Liver (tissue), 9 donors: ENCODE data around the gene LIM2. TPM values are rescaled to one million over a fixed set of nuclear protein-coding genes. Genes with fewer than 3 reads are reported as not detected.
"Not testable (repeated sequence)": the region's sequence is repeated elsewhere in the genome, so short reads cannot be mapped to it uniquely, and the experiment has no call there.

Experiments used
- DNase-seq: peaks from one replicate; pipeline ENCODE4 v3.0.0-alpha.2; 2017; ENCODE audit warnings: low spot score
- H3K27ac ChIP-seq, 2 donors: one replicate each; pipeline ENCODE4 v1.7.0; 2013; ENCODE audit warnings: inconsistent platforms in 2 of 2, low read length in 2 of 2, control low read depth in 1 of 2, low read depth in 1 of 2, mild to moderate bottlenecking in 1 of 2
- H3K27me3 ChIP-seq, 4 donors: one replicate each; pipeline versions ENCODE4 v1.6.1 to v1.7.0; 2013; ENCODE audit warnings: low read length in 3 of 4, inconsistent platforms in 1 of 4, mild to moderate bottlenecking in 1 of 4, moderate library complexity in 1 of 4; ENCODE audit not compliant: control insufficient read depth in 4 of 4, insufficient read depth in 4 of 4
- H3K36me3 ChIP-seq, 4 donors: one replicate each; pipeline versions ENCODE4 v1.6.1 to v1.7.0; 2013; ENCODE audit warnings: low read length in 3 of 4, mild to moderate bottlenecking in 3 of 4, low read depth in 1 of 4, moderate library complexity in 1 of 4; ENCODE audit not compliant: control insufficient read depth in 4 of 4, insufficient read depth in 3 of 4
- H3K4me1 ChIP-seq, 4 donors: one replicate each; pipeline versions ENCODE4 v1.6.1 to v1.7.0; 2013; ENCODE audit warnings: low read length in 3 of 4, mild to moderate bottlenecking in 3 of 4, moderate library complexity in 1 of 4; ENCODE audit not compliant: control insufficient read depth in 4 of 4, insufficient read depth in 4 of 4
- H3K4me3 ChIP-seq, 3 donors: one replicate each; pipeline versions ENCODE4 v1.6.1 to v1.7.0; 2013; ENCODE audit warnings: low read length in 3 of 3, control low read depth in 1 of 3, low read depth in 1 of 3, mild to moderate bottlenecking in 1 of 3
- H3K9ac ChIP-seq, 2 donors: one replicate each; pipeline ENCODE4 v1.7.0; 2013; ENCODE audit warnings: low read length in 2 of 2, mild to moderate bottlenecking in 2 of 2, moderate library complexity in 2 of 2, control low read depth in 1 of 2, low read depth in 1 of 2
- H3K9me3 ChIP-seq, 4 donors: one replicate each; pipeline versions ENCODE4 v1.6.1 to v1.7.0; 2013; ENCODE audit warnings: low read length in 3 of 4; ENCODE audit not compliant: control insufficient read depth in 4 of 4
- CTCF ChIP-seq: fragments of 150-350 bp; IDR thresholded peaks from 2 replicates; pipeline ENCODE4 v1.5.1; 2017; ENCODE audit warnings: improper control_type of control experiment, low read depth, low read length; ENCODE audit not compliant: missing input control
- EGR1 ChIP-seq, 2 donors: IDR thresholded peaks; 2 replicates each; pipeline ENCODE4 v1.6.1; 2016 to 2018; ENCODE audit warnings: antibody characterized with exemption in 2 of 2, low read depth in 2 of 2
- FOXA1 ChIP-seq: IDR thresholded peaks from 2 replicates; pipeline ENCODE4 v1.6.1; 2016; ENCODE audit warnings: antibody characterized with exemption
- FOXA2 ChIP-seq: IDR thresholded peaks from 2 replicates; pipeline ENCODE4 v1.6.1; 2016; ENCODE audit warnings: antibody characterized with exemption
- GABPA ChIP-seq, 2 donors: IDR thresholded peaks in 1 of 2; conservative IDR thresholded peaks in 1 of 2; 2 replicates each; pipeline ENCODE4 v1.6.1; 2016; ENCODE audit warnings: antibody characterized with exemption in 2 of 2, mild to moderate bottlenecking in 1 of 2, moderate library complexity in 1 of 2
- HNF4A ChIP-seq, 2 donors: conservative IDR thresholded peaks; 2 replicates each; pipeline ENCODE4 v1.6.1; 2016; ENCODE audit warnings: antibody characterized with exemption in 2 of 2, mild to moderate bottlenecking in 2 of 2
- HNF4G ChIP-seq: IDR thresholded peaks from 2 replicates; pipeline ENCODE4 v1.6.1; 2016; ENCODE audit warnings: antibody characterized with exemption
- JUND ChIP-seq, 2 donors: IDR thresholded peaks; 2 replicates each; pipeline ENCODE4 v1.6.1; 2016; ENCODE audit warnings: antibody characterized with exemption in 2 of 2
- NR2F2 ChIP-seq: IDR thresholded peaks from 2 replicates; pipeline ENCODE4 v1.6.1; 2016; ENCODE audit warnings: antibody characterized with exemption
- RAD21 ChIP-seq, 2 donors: IDR thresholded peaks; 2 replicates each; pipeline ENCODE4 v1.6.1; 2016; ENCODE audit warnings: antibody characterized with exemption in 2 of 2, mild to moderate bottlenecking in 2 of 2
- RXRA ChIP-seq, 2 donors: IDR thresholded peaks; 2 replicates each; pipeline ENCODE4 v1.6.1; 2017 to 2018; ENCODE audit warnings: antibody characterized with exemption in 2 of 2, mild to moderate bottlenecking in 1 of 2
- TAF1 ChIP-seq: conservative IDR thresholded peaks from 2 replicates; pipeline ENCODE4 v1.6.1; 2016; ENCODE audit warnings: antibody characterized with exemption, mild to moderate bottlenecking
- YY1 ChIP-seq: IDR thresholded peaks from 2 replicates; pipeline ENCODE4 v1.6.1; 2016; ENCODE audit warnings: antibody characterized with exemption, mild to moderate bottlenecking
- WGBS: extraction: QIAGEN DNeasy Blood & Tissue Kit; methylation state at CpG from one replicate; pipeline ENCODE4 v1.1.7; 2013; 5-methylcytosine and 5-hydroxymethylcytosine counted together
- polyA plus RNA-seq, 2 donors: library from polyadenylated mRNA; stranded (reverse) in 1 of 2; unstranded in 1 of 2; fragments of 200-250 nt in 1 of 2; fragments of >200 nt in 1 of 2; fragmentation: Nextera tagmentation in 1 of 2; extraction: Ambion mirVana in 1 of 2; gene quantifications; one replicate each; pipeline versions ENCODE4 v1.2.1 to v1.2.3, GENCODE V29; 2013 to 2015
- total RNA-seq, 2 donors: library from RNA; depleted of rRNA; stranded (reverse); fragments of >200 nt; gene quantifications; one replicate each; pipeline ENCODE4 v1.2.3, GENCODE V29; 2014
- TF ChIP-seq, protein P1 (sequence below): IDR thresholded peaks from 2 replicates; pipeline ENCODE4 v1.6.1; 2016; ENCODE audit warnings: antibody characterized with exemption, mild to moderate bottlenecking
- TF ChIP-seq, protein P2 (sequence below): IDR thresholded peaks from 2 replicates; pipeline ENCODE4 v1.6.1; 2016; ENCODE audit warnings: antibody characterized with exemption
- TF ChIP-seq, protein P3 (sequence below): IDR thresholded peaks from 2 replicates; pipeline ENCODE4 v1.6.1; 2016; ENCODE audit warnings: antibody characterized with exemption
- donor health status: healthy.
- donor health status: healthy.
- donor health status: healthy.
- donor health status: healthy.
- donor health status: healthy.

The LIM2 gene
- total and polyA plus RNA-seq, 4 donors, result not detected

DNA sequence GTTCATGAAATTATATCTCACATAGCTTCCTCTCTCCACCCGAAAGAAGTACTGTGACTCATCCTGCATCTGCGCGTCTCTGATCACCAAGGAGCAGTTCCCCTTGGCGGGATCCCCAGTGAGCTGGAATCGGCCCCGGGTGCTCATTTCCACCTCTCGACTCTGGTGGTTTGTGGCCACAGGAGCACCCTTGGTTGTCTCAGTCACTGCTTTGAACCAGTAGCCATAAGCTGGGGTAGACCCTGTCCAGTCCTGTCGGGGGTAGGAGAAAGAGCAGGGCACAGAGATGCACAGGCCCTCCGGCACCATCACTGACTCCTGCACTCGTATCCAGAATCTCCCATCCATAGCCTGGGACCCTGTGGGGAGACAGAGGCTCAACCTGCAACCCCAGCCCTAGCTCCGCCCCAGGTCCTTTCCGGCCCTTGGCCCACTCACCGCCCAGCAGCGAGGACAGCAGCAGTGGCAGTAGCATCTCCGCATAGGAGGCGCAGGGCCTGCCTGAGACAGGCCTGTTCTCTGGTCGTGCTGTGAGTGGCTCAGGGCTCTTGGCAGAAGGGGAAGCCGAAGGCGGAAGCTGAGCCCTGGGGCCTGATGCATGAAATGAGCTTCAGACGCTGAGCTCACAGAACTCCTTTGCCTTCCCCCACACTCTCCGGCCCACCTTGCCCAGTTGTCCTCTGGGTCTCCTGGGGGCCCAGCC lies 29.5 kb upstream of the LIM2 start, which contains the start of gene SIGLEC10:
Gene SIGLEC10, minus strand, starts transcription at position 536 of the 703 bp plus-strand sequence. Its CDS starts 61 bp downstream, at position 475.
- Histone ChIP-seq H3K4me3 (peak within 1 kb of the TSS in 2 of 3 donors; percentile 12 to 17), H3K9me3 (no peaks in the 10 kb centered on the region), H3K27me3 (no peaks in the 10 kb centered on the region), H3K4me1 (no peaks in the 10 kb centered on the region), H3K9ac (no peak within 1 kb of the TSS), H3K36me3 (no peaks in the 10 kb centered on the region), H3K27ac (peak within 1 kb of the TSS; percentile 18 to 25)
- WGBS, result 60% methylated on average over 21 of the region's 21 CpGs
- TF ChIP-seq FOXA2 (no peak), RAD21 (IDR thresholded peaks at IDR 0.05) (no peak), GABPA (IDR thresholded peaks at IDR 0.05 in 1 of 2, conservative IDR thresholded peaks at IDR 0.05 in 1 of 2) (no peak), EGR1 (IDR thresholded peaks at IDR 0.05; ENCODE audit: low read depth in 2 of 2) (no peak), NR2F2 (no peak), JUND (IDR thresholded peaks at IDR 0.05) (no peak), TAF1 (no peak)
- TF ChIP-seq, protein P1, sequence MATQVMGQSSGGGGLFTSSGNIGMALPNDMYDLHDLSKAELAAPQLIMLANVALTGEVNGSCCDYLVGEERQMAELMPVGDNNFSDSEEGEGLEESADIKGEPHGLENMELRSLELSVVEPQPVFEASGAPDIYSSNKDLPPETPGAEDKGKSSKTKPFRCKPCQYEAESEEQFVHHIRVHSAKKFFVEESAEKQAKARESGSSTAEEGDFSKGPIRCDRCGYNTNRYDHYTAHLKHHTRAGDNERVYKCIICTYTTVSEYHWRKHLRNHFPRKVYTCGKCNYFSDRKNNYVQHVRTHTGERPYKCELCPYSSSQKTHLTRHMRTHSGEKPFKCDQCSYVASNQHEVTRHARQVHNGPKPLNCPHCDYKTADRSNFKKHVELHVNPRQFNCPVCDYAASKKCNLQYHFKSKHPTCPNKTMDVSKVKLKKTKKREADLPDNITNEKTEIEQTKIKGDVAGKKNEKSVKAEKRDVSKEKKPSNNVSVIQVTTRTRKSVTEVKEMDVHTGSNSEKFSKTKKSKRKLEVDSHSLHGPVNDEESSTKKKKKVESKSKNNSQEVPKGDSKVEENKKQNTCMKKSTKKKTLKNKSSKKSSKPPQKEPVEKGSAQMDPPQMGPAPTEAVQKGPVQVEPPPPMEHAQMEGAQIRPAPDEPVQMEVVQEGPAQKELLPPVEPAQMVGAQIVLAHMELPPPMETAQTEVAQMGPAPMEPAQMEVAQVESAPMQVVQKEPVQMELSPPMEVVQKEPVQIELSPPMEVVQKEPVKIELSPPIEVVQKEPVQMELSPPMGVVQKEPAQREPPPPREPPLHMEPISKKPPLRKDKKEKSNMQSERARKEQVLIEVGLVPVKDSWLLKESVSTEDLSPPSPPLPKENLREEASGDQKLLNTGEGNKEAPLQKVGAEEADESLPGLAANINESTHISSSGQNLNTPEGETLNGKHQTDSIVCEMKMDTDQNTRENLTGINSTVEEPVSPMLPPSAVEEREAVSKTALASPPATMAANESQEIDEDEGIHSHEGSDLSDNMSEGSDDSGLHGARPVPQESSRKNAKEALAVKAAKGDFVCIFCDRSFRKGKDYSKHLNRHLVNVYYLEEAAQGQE, result no peak
- TF ChIP-seq, protein P2, sequence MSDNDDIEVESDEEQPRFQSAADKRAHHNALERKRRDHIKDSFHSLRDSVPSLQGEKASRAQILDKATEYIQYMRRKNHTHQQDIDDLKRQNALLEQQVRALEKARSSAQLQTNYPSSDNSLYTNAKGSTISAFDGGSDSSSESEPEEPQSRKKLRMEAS, result no peak
- TF ChIP-seq, protein P3, sequence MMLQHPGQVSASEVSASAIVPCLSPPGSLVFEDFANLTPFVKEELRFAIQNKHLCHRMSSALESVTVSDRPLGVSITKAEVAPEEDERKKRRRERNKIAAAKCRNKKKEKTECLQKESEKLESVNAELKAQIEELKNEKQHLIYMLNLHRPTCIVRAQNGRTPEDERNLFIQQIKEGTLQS, result no peak
- no peak for DNase-seq

DNA sequence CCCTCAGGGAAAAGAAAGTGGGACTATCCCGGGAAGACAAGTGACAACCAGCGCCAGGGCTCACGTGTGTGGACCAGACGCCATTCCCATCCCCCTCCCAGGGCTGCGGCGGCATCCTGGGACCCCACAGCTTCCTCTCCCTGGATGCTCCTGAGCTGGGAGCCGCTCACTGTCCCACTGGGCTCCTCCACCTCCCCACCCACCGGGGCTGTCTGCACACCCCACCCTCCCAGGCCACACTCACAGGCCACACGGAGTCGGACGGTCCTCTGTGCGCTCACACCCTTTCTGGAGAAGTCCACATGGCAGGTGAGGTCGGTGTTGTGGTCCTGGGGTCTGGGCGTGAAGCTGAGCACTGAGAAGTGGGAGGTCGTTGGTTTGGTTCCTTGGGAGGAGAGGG lies 28.6 kb upstream of the LIM2 start:
- not testable (repeated sequence) for H3K4me3 ChIP-seq, DNase-seq, H3K27ac ChIP-seq, H3K9me3 ChIP-seq, H3K36me3 ChIP-seq, H3K27me3 ChIP-seq, H3K9ac ChIP-seq, H3K4me1 ChIP-seq
- WGBS, result 72% methylated on average over 15 of the region's 15 CpGs

DNA sequence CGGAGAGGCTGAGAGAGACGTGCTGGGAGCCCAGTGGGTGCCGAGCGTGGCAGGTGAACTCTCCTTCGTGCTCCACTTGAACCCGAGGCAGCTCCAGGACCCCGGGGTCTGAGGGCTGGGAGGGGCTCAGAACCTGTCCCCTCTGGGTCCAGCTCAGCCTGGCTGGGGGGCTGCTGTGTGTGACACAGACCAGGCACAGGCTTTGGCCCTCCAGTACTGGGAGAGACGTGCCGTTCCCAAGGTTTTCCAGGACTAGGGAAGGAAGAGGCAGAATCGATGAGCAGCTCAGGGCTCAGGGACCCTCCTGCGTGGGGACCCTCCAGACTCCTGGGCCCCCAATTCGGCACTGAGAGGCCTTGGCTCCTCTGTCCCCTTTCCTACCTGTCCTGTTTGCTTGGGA lies 27.4 kb upstream of the LIM2 start:
- Histone ChIP-seq H3K9me3 (no peaks in the 10 kb centered on the region), H3K4me3 (no peak overlapping the region), H3K27ac (no peak overlapping the region), H3K27me3 (no peaks in the 10 kb centered on the region), H3K9ac (no peak overlapping the region), H3K4me1 (no peaks in the 10 kb centered on the region), H3K36me3 (no peaks in the 10 kb centered on the region)
- 84% methylated on average over 12 of the region's 12 CpGs for WGBS
- DNase-seq, result no peak
- TF ChIP-seq TAF1 (no peak), FOXA1 (no peak), YY1 (no peak), HNF4G (no peak), GABPA (IDR thresholded peaks at IDR 0.05 in 1 of 2, conservative IDR thresholded peaks at IDR 0.05 in 1 of 2) (no peak), CTCF (no peak), HNF4A (conservative IDR thresholded peaks at IDR 0.05) (no peak), FOXA2 (no peak), RXRA (IDR thresholded peaks at IDR 0.05) (no peak), NR2F2 (no peak), EGR1 (IDR thresholded peaks at IDR 0.05; ENCODE audit: low read depth in 2 of 2) (no peak), JUND (IDR thresholded peaks at IDR 0.05) (no peak)
- TF ChIP-seq, protein P1, result no peak
- TF ChIP-seq, protein P2, result no peak
- TF ChIP-seq, protein P3, result no peak
